Neuronal stem cell (in vitro differentiated cells): ENCODE data around the gene PGBD2.

Experiments
- DNase-seq: peaks from one replicate; pipeline ENCODE4 v3.0.0-alpha.2; 2013; ENCODE audit warnings: low spot score
- H2AFZ ChIP-seq: one replicate; pipeline ENCODE4 v1.6.1; 2013; ENCODE audit warnings: mild to moderate bottlenecking, low read length, inconsistent platforms
- H2AK5ac ChIP-seq: 2 replicates; pipeline ENCODE4 v1.6.1; 2013; ENCODE audit warnings: low read depth, mild to moderate bottlenecking, inconsistent platforms, low read length, moderate library complexity, mixed read lengths
- H2BK120ac ChIP-seq: 2 replicates; pipeline ENCODE4 v1.6.1; 2013; ENCODE audit warnings: low read depth, mild to moderate bottlenecking, inconsistent platforms, low read length, moderate library complexity, mixed read lengths
- H2BK12ac ChIP-seq: one replicate; pipeline ENCODE4 v1.6.1; 2013; ENCODE audit warnings: low read length, inconsistent platforms
- H2BK15ac ChIP-seq: 2 replicates; pipeline ENCODE4 v1.6.1; 2013; ENCODE audit warnings: mild to moderate bottlenecking, low read length, inconsistent platforms, mixed read lengths
- H2BK5ac ChIP-seq: one replicate; pipeline ENCODE4 v1.6.1; 2013; ENCODE audit warnings: inconsistent platforms, mild to moderate bottlenecking, low read length, moderate library complexity
- H3K14ac ChIP-seq: one replicate; pipeline ENCODE4 v1.6.1; 2013; ENCODE audit warnings: low read length, inconsistent platforms
- H3K18ac ChIP-seq: 2 replicates; pipeline ENCODE4 v1.6.1; 2013; ENCODE audit warnings: low read length, inconsistent platforms
- H3K23ac ChIP-seq: 2 replicates; pipeline ENCODE4 v1.6.1; 2013; ENCODE audit warnings: low read depth, mild to moderate bottlenecking, mixed read lengths, low read length, inconsistent platforms; ENCODE audit not compliant: poor library complexity
- H3K27ac ChIP-seq: replicated peaks from 3 replicates; pipeline ENCODE4 v1.5.1; 2013; ENCODE audit warnings: low read length, inconsistent platforms
- H3K27me3 ChIP-seq, 3 experiments: 2 replicates each; pipeline ENCODE4 v1.6.1; 2013; ENCODE audit warnings: low read length in 3 of 3, mild to moderate bottlenecking in 2 of 3, inconsistent platforms in 1 of 3, low read depth in 1 of 3, mixed read lengths in 1 of 3, moderate library complexity in 1 of 3; ENCODE audit not compliant: control insufficient read depth in 3 of 3, insufficient read depth in 3 of 3
- H3K36me3 ChIP-seq, 2 donors: replicated peaks in 1 of 2; 2 replicates each; pipeline ENCODE4 v1.6.1; 2013; ENCODE audit warnings: low read length in 2 of 2; ENCODE audit not compliant: control insufficient read depth in 2 of 2, insufficient read depth in 2 of 2
- H3K4ac ChIP-seq: 2 replicates; pipeline ENCODE4 v1.6.1; 2013; ENCODE audit warnings: inconsistent platforms, mild to moderate bottlenecking, low read length, moderate library complexity
- H3K4me1 ChIP-seq, 2 donors: 1 replicate in 1 of 2; 2 replicates in 1 of 2; pipeline ENCODE4 v1.6.1; 2013; ENCODE audit warnings: low read length in 2 of 2, low read depth in 1 of 2; ENCODE audit not compliant: control insufficient read depth in 2 of 2, insufficient read depth in 1 of 2
- H3K4me2 ChIP-seq: one replicate; pipeline ENCODE4 v1.6.1; 2013; ENCODE audit warnings: mild to moderate bottlenecking, low read length, inconsistent platforms; ENCODE audit not compliant: insufficient read depth, poor library complexity, severe bottlenecking
- H3K4me3 ChIP-seq, 2 donors: 2 replicates each; pipeline ENCODE4 v1.5.1; 2013; ENCODE audit warnings: low read length in 2 of 2, mild to moderate bottlenecking in 2 of 2, inconsistent platforms in 1 of 2, moderate library complexity in 1 of 2
- H3K79me1 ChIP-seq: one replicate; pipeline ENCODE4 v1.6.1; 2013; ENCODE audit warnings: low read depth, mild to moderate bottlenecking, inconsistent platforms, low read length, moderate library complexity
- H3K9ac ChIP-seq: one replicate; pipeline ENCODE4 v1.6.1; 2013; ENCODE audit warnings: mild to moderate bottlenecking, low read depth, low read length, inconsistent platforms; ENCODE audit not compliant: poor library complexity
- H3K9me3 ChIP-seq, 2 donors: replicated peaks in 1 of 2; 2 replicates each; pipeline versions ENCODE3 to v1.6.1; 2013; ENCODE audit warnings: low read length in 2 of 2, mild to moderate bottlenecking in 2 of 2, inconsistent platforms in 1 of 2, low read depth in 1 of 2, mixed read lengths in 1 of 2, moderate library complexity in 1 of 2; ENCODE audit not compliant: control insufficient read depth in 2 of 2, insufficient read depth in 1 of 2
- H4K8ac ChIP-seq: one replicate; pipeline ENCODE4 v1.6.1; 2013; ENCODE audit warnings: low read depth, mild to moderate bottlenecking, inconsistent platforms, low read length, moderate library complexity
- H4K91ac ChIP-seq: one replicate; pipeline ENCODE4 v1.6.1; 2013; ENCODE audit warnings: low read length, low read depth, mild to moderate bottlenecking, inconsistent platforms; ENCODE audit not compliant: poor library complexity
- WGBS, 2 donors: extraction: QIAGEN DNeasy Blood & Tissue Kit; methylation state at CpG; one replicate each; pipeline ENCODE4 v1.1.7; 2013; ENCODE audit warnings: missing lambda C conversion rate in 2 of 2, mixed read lengths in 1 of 2; ENCODE audit not compliant: insufficient read length in 2 of 2, insufficient replicate concordance in 1 of 2; ENCODE audit errors: extremely low coverage in 2 of 2; 5-methylcytosine and 5-hydroxymethylcytosine counted together

PGBD2 gene

GRCh38 chr1:248894837-248895236 lies 11.2 kb upstream of the PGBD2 start:
- Histone ChIP-seq H3K4ac (no peak overlapping the region), H3K79me1 (no peaks in the 10 kb centered on the region), H2BK5ac (no peak overlapping the region), H4K8ac (no peak overlapping the region), H2AK5ac (no peak overlapping the region), H3K27me3 (peaks cover 0 to 4% (median 0%) of the 10 kb centered on the region in 3 experiments), H2AFZ (no peak overlapping the region), H3K14ac (no peak overlapping the region), H3K36me3 (no peaks in the 10 kb centered on the region), H3K23ac (no peak overlapping the region), H3K4me1 (peaks cover 0 to 1% of the 10 kb centered on the region in 2 donors), H2BK120ac (no peak overlapping the region), H3K4me3 (no peak overlapping the region), H3K4me2 (no peak overlapping the region), H2BK12ac (no peak overlapping the region), H3K27ac (no peak overlapping the region), H3K9ac (no peak overlapping the region), H3K9me3 (no peaks in the 10 kb centered on the region), H2BK15ac (no peak overlapping the region), H3K18ac (no peak overlapping the region), H4K91ac (no peak overlapping the region)
- DNase-seq, result no peak

- H4K8ac ChIP-seq, result no peak overlapping the region
- no peaks in the 10 kb centered on the region for H3K36me3 ChIP-seq
- no peak overlapping the region for H3K18ac ChIP-seq
- no peak overlapping the region for H3K4me3 ChIP-seq
- no peak for DNase-seq
- no peak overlapping the region for H4K91ac ChIP-seq
- no peak overlapping the region for H3K9ac ChIP-seq
- H3K4me2 ChIP-seq, result no peak overlapping the region
- H3K4ac ChIP-seq, result no peak overlapping the region
- H2BK5ac ChIP-seq, result no peak overlapping the region
- H2BK12ac ChIP-seq, result no peak overlapping the region
- no peak overlapping the region for H3K23ac ChIP-seq
- H3K4me1 ChIP-seq, result no peaks in the 10 kb centered on the region
- H3K79me1 ChIP-seq, result no peaks in the 10 kb centered on the region
- H3K27ac ChIP-seq, result no peak overlapping the region
- H2BK120ac ChIP-seq, result no peak overlapping the region
- H2AFZ ChIP-seq, result peak overlapping the region; percentile 45
- H2AK5ac ChIP-seq, result peak overlapping the region; percentile 16
- no peak overlapping the region for H3K14ac ChIP-seq
- WGBS, 2 donors, result no CpG with 5 or more reads among the region's 9 CpGs
- peaks cover 0 to 4% (median 0%) of the 10 kb centered on the region in 3 experiments for H3K27me3 ChIP-seq
- no peaks in the 10 kb centered on the region for H3K9me3 ChIP-seq
- peak overlapping the region; percentile 22 for H2BK15ac ChIP-seq
Measured at GRCh38 chr1:248897412-248898337, 8.4 kb upstream of the PGBD2 start.

- WGBS, 2 donors, result no CpG with 5 or more reads among the region's 1 CpG
- H3K14ac ChIP-seq, result no peak overlapping the region
- H2BK12ac ChIP-seq, result no peak overlapping the region
- H2AK5ac ChIP-seq, result no peak overlapping the region
- no peak overlapping the region for H3K9ac ChIP-seq
- no peak overlapping the region for H3K4ac ChIP-seq
- peaks cover 0 to 4% (median 0%) of the 10 kb centered on the region in 3 experiments for H3K27me3 ChIP-seq
- H2AFZ ChIP-seq, result no peak overlapping the region
- H3K79me1 ChIP-seq, result no peaks in the 10 kb centered on the region
- H3K4me2 ChIP-seq, result no peak overlapping the region
- H2BK15ac ChIP-seq, result no peak overlapping the region
- H3K9me3 ChIP-seq, result no peaks in the 10 kb centered on the region
- no peak for DNase-seq
- no peak overlapping the region for H3K27ac ChIP-seq
- no peaks in the 10 kb centered on the region for H3K36me3 ChIP-seq
- no peak overlapping the region for H3K18ac ChIP-seq
- H2BK120ac ChIP-seq, result no peak overlapping the region
- no peak overlapping the region for H4K8ac ChIP-seq
- peaks cover 1 to 3% of the 10 kb centered on the region in 2 donors for H3K4me1 ChIP-seq
- H4K91ac ChIP-seq, result no peak overlapping the region
- H2BK5ac ChIP-seq, result no peak overlapping the region
- H3K23ac ChIP-seq, result no peak overlapping the region
- no peak overlapping the region for H3K4me3 ChIP-seq
Measured at GRCh38 chr1:248900637-248901036, 5.4 kb upstream of the PGBD2 start.

- no CpG with 5 or more reads among the region's 2 CpGs for WGBS, 2 donors
Measured at GRCh38 chr1:248901578-248901977, 4.5 kb upstream of the PGBD2 start.

More at GRCh38 chr1:248901578-248901977, 4.5 kb upstream of the PGBD2 start:
- no peak overlapping the region for H2BK15ac ChIP-seq
- H3K9ac ChIP-seq, result no peak overlapping the region
- no peak overlapping the region for H3K14ac ChIP-seq
- H2BK12ac ChIP-seq, result no peak overlapping the region
- no peak overlapping the region for H4K8ac ChIP-seq
- H3K9me3 ChIP-seq, result no peaks in the 10 kb centered on the region
- H2AK5ac ChIP-seq, result no peak overlapping the region
- no peak for DNase-seq
- peaks cover 2 to 3% of the 10 kb centered on the region in 2 donors for H3K4me1 ChIP-seq
- H3K36me3 ChIP-seq, result no peaks in the 10 kb centered on the region
- H2AFZ ChIP-seq, result no peak overlapping the region
- no peak overlapping the region for H3K4ac ChIP-seq
- peaks cover 0 to under 1% (median 0%) of the 10 kb centered on the region in 3 experiments for H3K27me3 ChIP-seq
- H3K4me2 ChIP-seq, result no peak overlapping the region
- H3K18ac ChIP-seq, result no peak overlapping the region
- no peaks in the 10 kb centered on the region for H3K79me1 ChIP-seq
- H3K4me3 ChIP-seq, result no peak overlapping the region
- no peak overlapping the region for H2BK120ac ChIP-seq
- no peak overlapping the region for H4K91ac ChIP-seq
- no peak overlapping the region for H3K27ac ChIP-seq
- no peak overlapping the region for H2BK5ac ChIP-seq
- no peak overlapping the region for H3K23ac ChIP-seq
